HFFc6 (cell line): ENCODE results near the gene ANAPC7. TPM values are rescaled to one million over a fixed set of nuclear protein-coding genes. Genes with fewer than 3 reads are reported as not detected.
"Not testable (repeated sequence)": the region's sequence is repeated elsewhere in the genome, so short reads cannot be mapped to it uniquely, and the experiment has no call there.

ENCODE experiments used
- DNase-seq: peaks from one replicate; pipeline ENCODE4 v3.0.0-alpha.2; 2018
- H3K27ac Mint-ChIP-seq: 2 replicates; pipeline ENCODE4 v1.8.0; 2020; ENCODE audit warnings: mild to moderate bottlenecking, mixed read lengths
- H3K27me3 Mint-ChIP-seq: 2 replicates; pipeline ENCODE4 v1.8.0; 2021; ENCODE audit warnings: mild to moderate bottlenecking, moderate library complexity, mixed read lengths; ENCODE audit not compliant: insufficient read depth
- H3K36me3 Mint-ChIP-seq: 2 replicates; pipeline ENCODE4 v1.8.0; 2021; ENCODE audit warnings: low read depth, mixed read lengths
- H3K4me1 Mint-ChIP-seq: 2 replicates; pipeline ENCODE4 v1.8.0; 2020; ENCODE audit warnings: low read depth, mixed read lengths
- H3K4me3 Mint-ChIP-seq: 2 replicates; pipeline ENCODE4 v1.8.0; 2020; ENCODE audit warnings: mild to moderate bottlenecking, moderate library complexity, mixed read lengths
- H3K9me3 Mint-ChIP-seq: 2 replicates; pipeline ENCODE4 v1.8.0; 2020; ENCODE audit warnings: mild to moderate bottlenecking, mixed read lengths
- CTCF ChIP-seq: fragments of 200-600 bp; sonication (generic); IDR thresholded peaks from 2 replicates; pipeline ENCODE4 v1.5.0; 2021; ENCODE audit warnings: antibody characterized with exemption, mild to moderate bottlenecking
- total RNA-seq, 6 experiments: library from RNA; stranded (reverse); fragmentation: NEBNext Ultra II Directional; extraction: Animal tissue kit (Norgen Biotek cat#: 25700); gene quantifications; 2 replicates in 1 of 6; 3 replicates in 5 of 6; pipeline ENCODE4 v1.2.3, GENCODE V29; 2021

ANAPC7 gene
- total RNA-seq, 6 experiments from 2014 or later = 48.7 to 58.8 (median 57.3) TPM

GRCh38 chr12:110421159-110421661, 17.7 kb upstream of the ANAPC7 start:
- H3K27ac Mint-ChIP-seq = no peak overlapping the region
- peaks cover 5% of the 10 kb centered on the region; the same call in 1 of the 2 replicates for H3K27me3 Mint-ChIP-seq
- no peak for TF ChIP-seq CTCF
- H3K4me1 Mint-ChIP-seq = peaks cover 9% of the 10 kb centered on the region
- no peaks in the 10 kb centered on the region for H3K36me3 Mint-ChIP-seq
- H3K9me3 Mint-ChIP-seq = no peaks in the 10 kb centered on the region
- no peak for DNase-seq
- H3K4me3 Mint-ChIP-seq = no peak overlapping the region

GRCh38 chr12:110420644-110421043, 17.1 kb upstream of the ANAPC7 start:
- H3K4me3 Mint-ChIP-seq = not testable (repeated sequence)

DNA sequence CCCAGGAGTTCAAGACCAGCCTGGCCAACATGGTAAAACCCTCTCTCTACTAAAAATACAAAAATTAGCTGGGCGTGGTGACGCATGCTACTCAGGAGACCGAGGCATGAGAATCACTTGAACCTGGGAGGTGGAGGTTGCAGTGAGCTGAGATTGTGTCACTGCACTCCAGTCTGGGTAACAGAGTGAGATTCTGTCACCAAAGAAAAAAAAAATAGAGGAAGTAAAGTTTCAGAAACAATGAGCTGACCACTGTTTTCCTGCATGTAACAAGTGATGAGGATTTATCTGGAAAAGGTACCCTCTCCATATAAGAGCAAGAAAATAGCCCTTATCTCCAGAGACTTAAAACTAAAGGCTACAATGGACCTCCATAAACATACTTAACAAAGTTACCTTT, 13.6 kb upstream of the ANAPC7 start:
- not testable (repeated sequence) for H3K4me1 Mint-ChIP-seq, H3K27me3 Mint-ChIP-seq, H3K9me3 Mint-ChIP-seq, H3K27ac Mint-ChIP-seq, H3K4me3 Mint-ChIP-seq, H3K36me3 Mint-ChIP-seq, DNase-seq

More at GRCh38 chr12:110420644-110421043, 17.1 kb upstream of the ANAPC7 start:
- not testable (repeated sequence) for H3K4me1 Mint-ChIP-seq, H3K9me3 Mint-ChIP-seq, H3K27ac Mint-ChIP-seq, H3K36me3 Mint-ChIP-seq, DNase-seq, H3K27me3 Mint-ChIP-seq

- H3K36me3 Mint-ChIP-seq, H3K9me3 Mint-ChIP-seq, DNase-seq, H3K27me3 Mint-ChIP-seq: not testable (repeated sequence)
- H3K27ac Mint-ChIP-seq = peak overlapping the region; percentile 67
- peaks cover 17% of the 10 kb centered on the region for H3K4me1 Mint-ChIP-seq
- peak overlapping the region; percentile 34; the same call in 1 of the 2 replicates for H3K4me3 Mint-ChIP-seq
Observed at GRCh38 chr12:110410086-110410485, 6.6 kb upstream of the ANAPC7 start.

DNA sequence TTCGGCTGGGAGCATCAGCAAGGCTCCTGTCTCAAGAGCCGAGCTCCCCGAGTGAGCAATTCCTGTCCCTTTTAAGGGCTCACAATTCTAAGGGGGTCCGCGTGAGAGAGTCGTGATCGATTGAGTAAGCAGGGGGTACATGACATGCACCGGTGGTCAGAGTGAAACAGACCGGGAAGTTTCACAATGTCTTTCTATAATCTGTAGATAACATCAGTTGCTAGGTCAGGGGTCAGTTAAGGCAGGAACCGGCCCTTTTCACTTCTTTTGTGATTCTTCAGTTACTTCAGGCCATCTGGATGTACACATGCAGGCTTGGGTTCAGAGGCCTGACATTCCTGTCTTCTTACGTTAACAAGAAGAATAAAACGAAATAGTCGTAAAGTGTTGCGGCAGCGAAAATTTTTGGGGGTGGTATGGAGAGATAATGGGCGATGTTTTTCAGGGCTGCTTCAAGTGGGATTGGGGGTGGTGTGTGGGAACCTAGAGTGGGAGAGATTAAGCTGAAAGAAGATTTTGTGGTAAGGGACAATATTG, 1.7 kb upstream of the ANAPC7 start:
- H3K27ac Mint-ChIP-seq, H3K4me3 Mint-ChIP-seq, H3K27me3 Mint-ChIP-seq, H3K9me3 Mint-ChIP-seq, DNase-seq: not testable (repeated sequence)
- H3K36me3 Mint-ChIP-seq = peaks cover 15% of the 10 kb centered on the region
- peaks cover 27% of the 10 kb centered on the region for H3K4me1 Mint-ChIP-seq

DNA sequence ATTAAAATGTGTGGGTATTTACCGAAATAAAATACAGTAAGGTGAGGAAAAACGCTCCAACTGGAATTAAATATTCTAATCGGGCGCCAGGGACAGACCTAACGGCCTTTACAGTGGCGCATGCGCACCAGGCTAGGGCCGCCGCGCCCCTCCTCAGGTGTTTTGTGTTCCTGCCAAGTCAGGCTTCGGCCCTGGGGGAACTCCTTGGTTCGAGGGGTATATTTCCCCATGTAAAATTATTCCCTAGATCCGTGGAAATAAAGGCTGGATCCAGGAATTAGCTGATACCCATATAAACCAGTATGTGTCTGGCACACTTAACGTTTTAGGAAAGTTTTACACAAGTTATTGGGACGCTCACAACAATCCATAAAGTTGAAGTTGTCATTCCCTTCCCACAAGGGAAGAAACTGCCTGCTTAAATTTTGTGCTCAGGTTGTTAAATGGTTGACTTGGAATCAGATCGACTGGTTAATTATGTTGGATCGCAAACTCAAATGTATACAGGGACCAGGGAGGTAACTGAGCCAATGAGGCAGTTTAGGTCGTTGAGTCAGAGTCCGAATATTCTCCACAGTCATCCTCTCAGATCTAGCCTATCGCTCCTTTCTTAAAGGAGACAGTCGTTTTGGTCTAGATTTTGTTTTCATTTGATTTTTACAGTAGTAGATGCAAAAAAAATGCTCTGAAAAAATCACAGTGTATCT, 621 bp upstream of the ANAPC7 start:
- Mint-ChIP-seq H3K27me3 (no peaks in the 10 kb centered on the region; the same call in 1 of the 2 replicates), H3K4me1 (peaks cover 19% of the 10 kb centered on the region), H3K9me3 (no peaks in the 10 kb centered on the region), H3K27ac (peak overlapping the region; percentile 100), H3K36me3 (peaks cover 21% of the 10 kb centered on the region), H3K4me3 (peak overlapping the region; percentile 100)
- peak; percentile 36 for DNase-seq
- TF ChIP-seq CTCF = no peak

DNA sequence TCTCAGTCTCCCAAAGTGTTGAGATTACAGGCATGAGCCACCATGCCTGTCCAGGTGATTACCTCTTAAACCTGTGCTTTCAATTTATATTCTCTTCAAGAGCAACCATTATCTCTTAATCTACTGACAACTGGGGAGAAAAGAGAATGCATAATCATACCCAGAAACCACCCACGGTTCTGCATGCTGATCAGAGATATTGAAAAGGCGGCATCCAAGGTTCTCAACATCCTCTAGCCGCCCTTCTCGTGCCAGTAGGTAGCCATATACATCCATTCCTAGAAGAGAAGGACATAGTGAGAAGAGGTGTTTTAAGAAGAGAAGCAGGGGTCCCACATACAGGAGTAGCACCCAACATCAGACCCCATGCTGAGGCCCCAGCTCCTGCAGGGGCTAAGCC, 20.8 kb downstream of the ANAPC7 start:
- Mint-ChIP-seq H3K4me1 (peaks cover 13% of the 10 kb centered on the region), H3K27me3 (no peaks in the 10 kb centered on the region), H3K9me3 (no peaks in the 10 kb centered on the region), H3K27ac (no peak overlapping the region), H3K4me3 (no peak overlapping the region), H3K36me3 (peaks cover 52% of the 10 kb centered on the region)
- DNase-seq = no peak
- no peak for TF ChIP-seq CTCF
